ENCODE measurements around the gene SECISBP2.
A peak's percentile ranks its signal among the peaks of the same experiment; 100 is the strongest.

Gene SECISBP2

DNA sequence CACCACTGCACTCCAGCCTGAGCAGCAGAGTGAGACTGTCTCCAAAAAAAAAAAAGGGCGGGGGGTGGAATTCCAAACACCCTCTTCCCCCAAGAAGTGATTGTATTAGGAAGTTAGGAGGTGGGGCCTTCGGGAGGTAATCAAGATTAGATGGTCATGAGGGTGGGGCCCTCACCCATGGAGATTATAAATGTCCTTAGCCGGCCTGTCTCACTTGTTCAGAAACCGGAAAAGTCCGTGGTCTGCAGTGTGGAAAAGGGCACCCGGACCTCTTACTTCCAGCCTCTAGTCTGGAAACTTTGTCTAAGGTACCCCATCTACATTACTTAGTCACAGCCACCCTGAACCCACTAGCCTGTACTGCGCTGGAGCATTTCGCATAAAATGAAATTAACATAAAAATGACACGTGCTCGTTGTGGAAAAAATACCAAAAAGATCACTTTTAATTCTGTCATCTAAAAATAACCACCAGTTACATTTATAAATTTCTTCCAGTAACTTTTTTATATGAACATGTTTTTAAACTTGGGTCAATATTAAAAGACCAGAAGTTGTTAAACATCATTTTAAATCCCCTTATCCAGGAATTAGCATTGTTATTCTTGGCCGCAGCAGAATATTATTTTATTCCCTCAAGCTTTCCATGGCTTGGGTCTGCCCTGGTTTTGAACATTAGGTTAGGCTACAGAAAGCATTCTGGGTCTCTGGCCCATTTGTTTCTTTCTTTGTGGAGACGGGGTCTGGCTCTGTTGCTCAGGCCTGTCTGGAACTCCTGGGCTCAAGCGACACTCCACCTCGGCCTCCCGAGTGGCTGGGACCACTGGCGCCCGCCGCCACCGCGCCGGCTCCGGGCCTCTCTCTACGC lies 8.5 kb upstream of the SECISBP2 start:
- H3K9ac ChIP-seq (ENCODE audit: low read length in 2 of 2): peak overlapping the region; percentile 82 to 98
- H3K4me3 ChIP-seq (ENCODE audit: low read length in 2 of 2): peak overlapping the region; percentile 76 to 84
- H3K36me3 ChIP-seq (ENCODE audit: control insufficient read depth in 2 of 2, insufficient read depth in 2 of 2, low read length in 2 of 2): no peaks in the 10 kb centered on the region
- H3K9me3 ChIP-seq (ENCODE audit: control insufficient read depth in 2 of 2, low read length in 2 of 2): no peaks in the 10 kb centered on the region
- peaks cover 13% of the 10 kb centered on the region for H3K4me1 ChIP-seq (ENCODE audit: control insufficient read depth, insufficient read depth, low read length)
- peak overlapping the region; percentile 99 for H3K27ac ChIP-seq (ENCODE audit: low read length)
- H3K27me3 ChIP-seq (ENCODE audit: control insufficient read depth in 1 of 2, insufficient read depth in 2 of 2, low read length in 2 of 2): no peaks in the 10 kb centered on the region

DNA sequence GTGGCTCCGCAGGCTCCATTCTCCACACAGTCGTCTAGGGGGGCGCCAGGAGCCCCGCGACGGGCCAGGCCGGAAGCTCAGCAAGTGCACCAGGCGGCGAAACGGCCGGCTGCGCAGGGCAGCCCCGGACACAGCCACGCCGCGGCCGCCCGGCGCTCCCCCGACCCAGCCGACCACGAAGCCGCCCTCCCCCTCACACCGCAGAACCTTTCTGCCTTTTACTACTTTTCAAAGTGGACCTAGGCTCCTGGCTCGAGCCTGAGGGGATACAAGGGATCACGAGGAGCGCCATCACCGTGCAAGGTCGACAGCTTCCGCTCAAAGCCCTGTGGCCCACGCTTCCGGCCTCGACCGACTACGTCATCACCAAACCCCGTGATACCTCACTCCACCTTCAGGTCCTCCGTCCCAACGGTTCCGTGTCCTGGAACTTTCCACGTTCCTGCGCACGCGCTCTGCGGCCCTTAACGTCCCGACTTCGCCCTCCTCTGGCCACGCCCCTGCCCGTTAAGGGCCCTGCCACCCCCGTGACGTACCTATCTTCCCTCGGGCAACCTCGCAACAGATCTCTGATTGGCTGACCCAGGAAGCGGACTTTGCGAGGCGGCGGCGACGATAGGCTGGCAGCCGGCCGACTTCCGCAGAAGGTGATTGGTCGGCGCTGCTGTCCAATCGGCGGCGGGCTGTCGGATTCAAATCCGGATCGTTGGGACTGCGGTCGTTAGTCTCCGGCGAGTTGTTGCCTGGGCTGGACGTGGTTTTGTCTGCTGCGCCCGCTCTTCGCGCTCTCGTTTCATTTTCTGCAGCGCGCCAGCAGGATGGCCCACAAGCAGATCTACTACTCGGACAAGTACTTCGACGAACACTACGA lies 7.6 kb upstream of the SECISBP2 start, which contains the start of gene CKS2:
Gene CKS2 (plus strand): TSS at position 721 of the 871 bp plus-strand sequence. CDS start 98 bp downstream, at position 819.
- peak within 1 kb of the TSS; percentile 76 to 84 for H3K4me3 ChIP-seq (ENCODE audit: low read length in 2 of 2)
- H3K4me1 ChIP-seq (ENCODE audit: control insufficient read depth, insufficient read depth, low read length): peaks cover 13% of the 10 kb centered on the region
- peak within 1 kb of the TSS; percentile 82 to 98 for H3K9ac ChIP-seq (ENCODE audit: low read length in 2 of 2)
- H3K27ac ChIP-seq (ENCODE audit: low read length): peak within 1 kb of the TSS; percentile 99
- H3K9me3 ChIP-seq (ENCODE audit: control insufficient read depth in 2 of 2, low read length in 2 of 2): no peaks in the 10 kb centered on the region
- H3K36me3 ChIP-seq (ENCODE audit: control insufficient read depth in 2 of 2, insufficient read depth in 2 of 2, low read length in 2 of 2): no peaks in the 10 kb centered on the region
- H3K27me3 ChIP-seq (ENCODE audit: control insufficient read depth in 1 of 2, insufficient read depth in 2 of 2, low read length in 2 of 2): no peaks in the 10 kb centered on the region

DNA sequence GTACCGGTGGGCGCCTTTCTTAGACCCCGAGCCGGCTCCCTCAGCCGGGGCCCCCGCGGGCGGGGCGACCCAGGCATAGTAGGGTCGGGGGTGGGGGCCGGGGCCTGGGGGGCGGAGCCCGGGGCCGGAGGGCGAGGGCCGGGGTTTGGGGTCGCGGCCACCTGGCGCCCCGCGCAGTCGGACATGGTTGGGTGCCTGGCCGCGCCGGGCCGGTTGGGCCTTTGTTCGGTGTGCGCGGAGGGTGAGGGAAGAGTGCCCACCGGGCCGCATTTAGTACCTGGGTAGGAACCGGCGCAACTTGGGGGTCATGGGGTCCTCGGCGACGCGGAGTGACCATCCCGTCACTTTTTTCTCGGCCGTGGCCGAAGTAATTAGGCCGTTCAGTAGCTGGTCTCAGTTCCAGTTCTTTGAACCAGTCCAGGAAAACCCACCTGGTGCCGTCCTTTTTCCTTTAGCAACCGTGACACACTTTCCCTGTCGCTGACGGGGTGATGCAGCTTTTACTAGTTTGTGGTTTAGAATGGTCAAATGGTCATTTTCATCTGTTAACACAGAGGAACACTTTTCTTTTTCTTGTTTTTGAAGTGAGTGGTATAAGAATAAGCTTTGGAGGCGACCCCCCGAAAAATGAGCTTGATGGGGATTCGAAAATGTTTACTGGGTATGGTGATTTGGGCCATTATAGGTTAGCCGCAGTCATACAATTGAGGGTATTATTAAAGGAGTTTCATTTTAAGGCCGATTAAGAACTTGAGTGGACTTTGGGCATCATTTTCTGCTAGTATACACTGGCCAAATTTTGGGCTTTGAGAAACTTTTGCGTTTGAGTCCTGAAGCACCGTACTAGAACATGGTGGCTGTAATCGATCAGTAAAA lies 6.7 kb upstream of the SECISBP2 start:
- no peaks in the 10 kb centered on the region for H3K27me3 ChIP-seq (ENCODE audit: control insufficient read depth in 1 of 2, insufficient read depth in 2 of 2, low read length in 2 of 2)
- no peaks in the 10 kb centered on the region for H3K36me3 ChIP-seq (ENCODE audit: control insufficient read depth in 2 of 2, insufficient read depth in 2 of 2, low read length in 2 of 2)
- peaks cover 13% of the 10 kb centered on the region for H3K4me1 ChIP-seq (ENCODE audit: control insufficient read depth, insufficient read depth, low read length)
- H3K9me3 ChIP-seq (ENCODE audit: control insufficient read depth in 2 of 2, low read length in 2 of 2): no peaks in the 10 kb centered on the region
- no peak overlapping the region for H3K27ac ChIP-seq (ENCODE audit: low read length)
- H3K4me3 ChIP-seq (ENCODE audit: low read length in 2 of 2): peak overlapping the region; percentile 58 to 84
- peak overlapping the region; percentile 6 to 39 for H3K9ac ChIP-seq (ENCODE audit: low read length in 2 of 2)

DNA sequence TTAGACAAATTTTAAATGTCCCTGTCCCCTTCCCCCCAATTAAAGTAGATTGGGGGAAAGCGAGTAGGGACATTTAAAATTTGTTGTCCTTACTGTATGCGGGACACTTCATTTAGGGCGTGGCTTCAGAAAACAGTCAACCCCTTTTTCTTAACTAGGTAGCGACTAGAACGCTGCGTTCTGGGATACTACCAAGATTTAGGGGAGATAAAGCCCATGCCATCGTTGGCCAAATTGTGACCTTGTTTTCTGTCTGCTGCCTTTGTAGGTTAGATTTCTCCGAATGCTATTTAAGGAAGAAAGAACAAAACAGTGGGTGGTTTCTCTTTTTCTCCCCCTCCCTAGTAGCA lies 6.1 kb upstream of the SECISBP2 start:
- Histone ChIP-seq H3K4me1 (ENCODE audit: control insufficient read depth, insufficient read depth, low read length) (peaks cover 13% of the 10 kb centered on the region), H3K27me3 (ENCODE audit: control insufficient read depth in 1 of 2, insufficient read depth in 2 of 2, low read length in 2 of 2) (no peaks in the 10 kb centered on the region), H3K4me3 (ENCODE audit: low read length in 2 of 2) (peak overlapping the region in 1 of 2 donors; percentile 14), H3K9me3 (ENCODE audit: control insufficient read depth in 2 of 2, low read length in 2 of 2) (no peaks in the 10 kb centered on the region), H3K27ac (ENCODE audit: low read length) (no peak overlapping the region), H3K9ac (ENCODE audit: low read length in 2 of 2) (no peak overlapping the region), H3K36me3 (ENCODE audit: control insufficient read depth in 2 of 2, insufficient read depth in 2 of 2, low read length in 2 of 2) (no peaks in the 10 kb centered on the region)

DNA sequence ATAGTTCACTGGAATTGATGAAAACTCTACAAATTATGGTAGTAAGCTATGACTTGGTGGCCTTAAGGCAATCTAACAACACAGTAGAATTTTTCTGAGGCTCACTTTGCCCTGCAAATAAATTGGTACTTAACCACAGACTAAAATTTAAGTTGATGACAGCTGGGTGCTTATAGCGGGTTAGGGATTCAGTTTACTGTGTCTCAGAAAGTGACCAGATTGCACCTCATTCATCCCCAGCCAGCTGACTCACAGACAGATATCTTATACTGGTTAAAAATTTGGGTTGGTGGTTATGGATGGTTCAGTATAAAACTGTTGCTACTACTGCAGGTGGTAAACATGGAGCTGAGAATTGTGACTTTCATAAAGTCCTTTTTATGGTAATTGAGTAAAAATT lies 4.5 kb upstream of the SECISBP2 start:
- no peak overlapping the region for H3K4me3 ChIP-seq (ENCODE audit: low read length in 2 of 2)
- H3K9me3 ChIP-seq (ENCODE audit: control insufficient read depth in 2 of 2, low read length in 2 of 2): no peaks in the 10 kb centered on the region
- no peak overlapping the region for H3K9ac ChIP-seq (ENCODE audit: low read length in 2 of 2)
- H3K4me1 ChIP-seq (ENCODE audit: control insufficient read depth, insufficient read depth, low read length): peaks cover 13% of the 10 kb centered on the region
- H3K36me3 ChIP-seq (ENCODE audit: control insufficient read depth in 2 of 2, insufficient read depth in 2 of 2, low read length in 2 of 2): no peaks in the 10 kb centered on the region
- no peak overlapping the region for H3K27ac ChIP-seq (ENCODE audit: low read length)
- no peaks in the 10 kb centered on the region for H3K27me3 ChIP-seq (ENCODE audit: control insufficient read depth in 1 of 2, insufficient read depth in 2 of 2, low read length in 2 of 2)

DNA sequence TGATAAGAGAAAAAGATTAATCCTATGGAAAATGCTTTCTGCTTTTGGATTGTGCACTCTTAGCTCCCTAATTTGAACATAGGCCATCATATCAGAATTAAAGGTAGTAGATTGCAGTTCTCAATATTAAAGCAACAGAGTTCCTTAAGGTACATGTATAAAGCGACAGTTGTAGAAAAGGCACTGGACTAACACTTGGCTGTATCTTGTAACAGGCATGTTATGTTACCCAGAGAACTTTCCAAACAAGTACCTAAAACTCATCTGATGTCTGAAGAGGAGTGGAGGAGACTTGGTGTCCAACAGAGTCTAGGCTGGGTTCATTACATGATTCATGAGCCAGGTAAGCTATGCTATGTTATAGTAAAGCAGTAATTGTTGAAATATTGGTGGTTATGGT lies 3.3 kb upstream of the SECISBP2 start:
- H3K9ac ChIP-seq (ENCODE audit: low read length in 2 of 2): no peak overlapping the region
- peaks cover 14% of the 10 kb centered on the region for H3K4me1 ChIP-seq (ENCODE audit: control insufficient read depth, insufficient read depth, low read length)

DNA sequence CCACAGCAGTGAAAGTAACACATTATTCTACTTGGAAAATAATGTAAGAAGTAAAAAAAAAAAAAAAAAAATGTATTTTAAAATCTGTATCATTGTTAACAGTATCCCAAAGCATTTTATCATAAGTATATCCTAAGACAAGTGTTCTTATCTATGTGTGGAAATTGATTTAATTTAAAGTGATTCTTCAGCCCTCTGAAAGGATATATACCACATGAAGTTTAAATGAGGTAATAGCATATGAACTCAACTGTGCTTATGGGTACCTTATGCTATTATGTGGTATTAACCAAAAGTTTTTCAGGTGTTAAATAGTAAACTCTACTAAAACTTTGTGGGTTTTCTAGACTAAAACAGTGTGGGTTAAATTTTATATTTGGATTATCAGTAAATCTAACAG lies 2.8 kb upstream of the SECISBP2 start:
- H3K27me3 ChIP-seq (ENCODE audit: control insufficient read depth in 1 of 2, insufficient read depth in 2 of 2, low read length in 2 of 2): no peaks in the 10 kb centered on the region
- H3K4me3 ChIP-seq (ENCODE audit: low read length in 2 of 2): no peak overlapping the region
- no peak overlapping the region for H3K27ac ChIP-seq (ENCODE audit: low read length)
- H3K36me3 ChIP-seq (ENCODE audit: control insufficient read depth in 2 of 2, insufficient read depth in 2 of 2, low read length in 2 of 2): no peaks in the 10 kb centered on the region
- no peaks in the 10 kb centered on the region for H3K9me3 ChIP-seq (ENCODE audit: control insufficient read depth in 2 of 2, low read length in 2 of 2)
- H3K9ac ChIP-seq (ENCODE audit: low read length in 2 of 2): no peak overlapping the region
- H3K4me1 ChIP-seq (ENCODE audit: control insufficient read depth, insufficient read depth, low read length): peaks cover 15% of the 10 kb centered on the region

More for the DNA sequence above, 3.3 kb upstream of the SECISBP2 start:
- Histone ChIP-seq H3K36me3 (ENCODE audit: control insufficient read depth in 2 of 2, insufficient read depth in 2 of 2, low read length in 2 of 2) (no peaks in the 10 kb centered on the region), H3K27me3 (ENCODE audit: control insufficient read depth in 1 of 2, insufficient read depth in 2 of 2, low read length in 2 of 2) (no peaks in the 10 kb centered on the region), H3K27ac (ENCODE audit: low read length) (no peak overlapping the region), H3K4me3 (ENCODE audit: low read length in 2 of 2) (no peak overlapping the region), H3K9me3 (ENCODE audit: control insufficient read depth in 2 of 2, low read length in 2 of 2) (no peaks in the 10 kb centered on the region)

DNA sequence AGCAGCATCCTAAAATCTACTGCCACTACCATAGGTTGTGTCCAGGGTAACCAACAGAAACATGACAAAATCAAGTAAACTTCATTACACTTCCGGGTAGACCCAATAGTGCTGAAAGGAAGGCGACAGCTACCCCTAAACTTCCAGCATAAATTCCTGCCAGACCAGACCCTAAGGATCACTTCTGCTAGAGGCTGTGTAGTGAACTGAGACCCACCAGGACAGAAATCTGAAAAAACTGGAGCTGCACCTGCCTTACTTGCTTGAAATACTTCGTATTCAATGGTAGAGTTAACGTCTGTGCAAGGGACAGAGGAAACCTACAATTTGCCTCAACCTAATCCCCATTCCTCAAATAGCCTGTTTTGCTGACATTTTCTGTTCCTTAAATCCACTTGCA lies 1.0 kb upstream of the SECISBP2 start:
- H3K36me3 ChIP-seq (ENCODE audit: control insufficient read depth in 2 of 2, insufficient read depth in 2 of 2, low read length in 2 of 2): no peaks in the 10 kb centered on the region
- H3K27ac ChIP-seq (ENCODE audit: low read length): no peak overlapping the region
- peak overlapping the region in 1 of 2 donors; percentile 78 for H3K4me3 ChIP-seq (ENCODE audit: low read length in 2 of 2)
- H3K4me1 ChIP-seq (ENCODE audit: control insufficient read depth, insufficient read depth, low read length): peaks cover 8% of the 10 kb centered on the region
- no peaks in the 10 kb centered on the region for H3K27me3 ChIP-seq (ENCODE audit: control insufficient read depth in 1 of 2, insufficient read depth in 2 of 2, low read length in 2 of 2)
- H3K9me3 ChIP-seq (ENCODE audit: control insufficient read depth in 2 of 2, low read length in 2 of 2): no peaks in the 10 kb centered on the region
- H3K9ac ChIP-seq (ENCODE audit: low read length in 2 of 2): no peak overlapping the region

DNA sequence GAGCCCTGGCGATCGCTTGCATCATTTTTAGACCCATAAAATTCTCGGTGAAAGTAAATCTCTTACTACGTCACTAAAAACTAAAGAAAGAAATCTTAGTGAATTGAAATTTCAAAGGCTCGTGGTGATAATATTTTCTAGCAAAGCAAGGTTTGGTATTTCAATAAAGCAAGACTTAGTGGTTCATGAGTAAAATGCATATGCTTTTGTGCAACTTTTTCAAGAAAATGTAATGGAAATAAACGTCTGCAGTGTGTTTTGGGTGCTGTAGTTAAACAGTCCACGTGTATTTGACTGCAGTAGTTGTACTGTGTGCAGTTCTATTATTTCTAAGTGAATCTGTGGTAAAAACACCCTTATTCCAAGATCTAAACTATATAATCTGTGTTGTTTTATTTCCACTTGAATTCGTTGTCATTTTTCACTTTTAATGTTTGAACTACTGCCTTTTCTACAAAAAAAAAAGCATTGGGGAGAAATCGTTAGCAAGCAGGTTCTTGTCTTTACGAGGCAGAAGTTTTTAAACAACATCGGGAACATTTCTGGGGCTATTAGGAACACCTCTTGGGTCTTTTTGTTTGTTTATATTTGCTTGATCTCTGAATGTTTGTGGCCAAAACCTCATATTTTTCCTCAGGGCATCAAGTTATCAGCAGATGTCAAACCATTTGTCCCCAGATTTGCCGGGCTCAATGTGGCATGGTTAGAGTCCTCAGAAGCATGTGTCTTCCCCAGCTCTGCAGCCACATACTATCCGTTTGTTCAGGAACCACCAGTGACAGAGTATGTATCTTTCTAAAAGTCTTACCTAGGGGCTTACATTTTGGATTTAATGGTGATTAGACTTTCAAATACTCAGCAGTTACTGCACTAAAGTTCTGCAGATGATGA lies 960 bp downstream of the SECISBP2 start:
- Histone ChIP-seq H3K4me3 (ENCODE audit: low read length in 2 of 2) (peak overlapping the region; percentile 35 to 78), H3K27ac (ENCODE audit: low read length) (peak overlapping the region; percentile 94), H3K27me3 (ENCODE audit: control insufficient read depth in 1 of 2, insufficient read depth in 2 of 2, low read length in 2 of 2) (no peaks in the 10 kb centered on the region), H3K9me3 (ENCODE audit: control insufficient read depth in 2 of 2, low read length in 2 of 2) (no peaks in the 10 kb centered on the region), H3K36me3 (ENCODE audit: control insufficient read depth in 2 of 2, insufficient read depth in 2 of 2, low read length in 2 of 2) (no peaks in the 10 kb centered on the region), H3K9ac (ENCODE audit: low read length in 2 of 2) (peak overlapping the region; percentile 72 to 95), H3K4me1 (ENCODE audit: control insufficient read depth, insufficient read depth, low read length) (peaks cover 8% of the 10 kb centered on the region)
